Measurements from ENCODE around the gene CDK6. TPM values are rescaled to one million over a fixed set of nuclear protein-coding genes. Genes with fewer than 3 reads are reported as not detected.
"Not testable (repeated sequence)": the region's sequence is repeated elsewhere in the genome, so short reads cannot be mapped to it uniquely, and the experiment has no call there.

Gene CDK6
- total RNA-seq, 1 donor from 2014 or later: 37.0 TPM

GRCh38 chr7:92626281-92626809, 210.0 kb downstream of the CDK6 start:
- DNase-seq (ENCODE audit: low read depth in 2 of 2): no peak

GRCh38 chr7:92625617-92626016, 210.8 kb downstream of the CDK6 start:
- peak in 1 of 2 donors; percentile 77 for DNase-seq (ENCODE audit: low read depth in 2 of 2)

GRCh38 chr7:92624298-92624996, 211.9 kb downstream of the CDK6 start:
- DNase-seq (ENCODE audit: low read depth in 2 of 2): no peak

GRCh38 chr7:92623544-92623943, 212.8 kb downstream of the CDK6 start:
- DNase-seq (ENCODE audit: low read depth in 2 of 2): no peak

GRCh38 chr7:92622685-92623084, 213.7 kb downstream of the CDK6 start:
- no peak for DNase-seq (ENCODE audit: low read depth in 2 of 2)

- DNase-seq (ENCODE audit: low read depth in 2 of 2): no peak
These were observed 214.3 kb downstream of the CDK6 start for GRCh38 chr7:92622030-92622429.

GRCh38 chr7:92621561-92622023, 214.8 kb downstream of the CDK6 start:
- no peak for DNase-seq (ENCODE audit: low read depth in 2 of 2)

- DNase-seq (ENCODE audit: low read depth in 2 of 2): peak; percentile 89 to 92
These were observed 215.3 kb downstream of the CDK6 start for GRCh38 chr7:92621026-92621540.

- no peak for DNase-seq (ENCODE audit: low read depth in 2 of 2)
These were observed 220.5 kb downstream of the CDK6 start for GRCh38 chr7:92615861-92616260.

- DNase-seq (ENCODE audit: low read depth in 2 of 2): no peak
These were observed 221.7 kb downstream of the CDK6 start for GRCh38 chr7:92614660-92615174.

GRCh38 chr7:92613720-92614119, 222.7 kb downstream of the CDK6 start:
- DNase-seq (ENCODE audit: low read depth in 2 of 2): no peak

- DNase-seq (ENCODE audit: low read depth in 2 of 2): no peak
These were observed 223.2 kb downstream of the CDK6 start for GRCh38 chr7:92613214-92613613.

- no peak for DNase-seq (ENCODE audit: low read depth in 2 of 2)
These were observed 223.9 kb downstream of the CDK6 start for GRCh38 chr7:92612501-92612900.

- DNase-seq (ENCODE audit: low read depth in 2 of 2): no peak
These were observed 224.6 kb downstream of the CDK6 start for GRCh38 chr7:92611735-92612134.

- DNase-seq (ENCODE audit: low read depth in 2 of 2): peak in 1 of 2 donors; percentile 12
These were observed 226.4 kb downstream of the CDK6 start for GRCh38 chr7:92609921-92610518.

- DNase-seq (ENCODE audit: low read depth in 2 of 2): no peak
These were observed 227.7 kb downstream of the CDK6 start for GRCh38 chr7:92608380-92609322.

- no peak for DNase-seq (ENCODE audit: low read depth in 2 of 2)
These were observed 229.4 kb downstream of the CDK6 start for GRCh38 chr7:92606985-92607384.

GRCh38 chr7:92604517-92604916, 231.9 kb downstream of the CDK6 start:
- not testable (repeated sequence) for DNase-seq (ENCODE audit: low read depth in 2 of 2)

- DNase-seq (ENCODE audit: low read depth in 2 of 2): no peak
These were observed 233.3 kb downstream of the CDK6 start for GRCh38 chr7:92603089-92603445.

GRCh38 chr7:92602352-92603088, 233.9 kb downstream of the CDK6 start:
- no peak for DNase-seq (ENCODE audit: low read depth in 2 of 2)
